ENCODE results near the gene ZNF532. TPM values are rescaled to one million over a fixed set of nuclear protein-coding genes. Genes with fewer than 3 reads are reported as not detected.
A peak's percentile ranks its signal among the peaks of the same experiment; 100 is the strongest.

The ZNF532 gene
- total RNA-seq, 4 donors from 2014 or later, result 48.3 to 128 (median 96.2) TPM

DNA sequence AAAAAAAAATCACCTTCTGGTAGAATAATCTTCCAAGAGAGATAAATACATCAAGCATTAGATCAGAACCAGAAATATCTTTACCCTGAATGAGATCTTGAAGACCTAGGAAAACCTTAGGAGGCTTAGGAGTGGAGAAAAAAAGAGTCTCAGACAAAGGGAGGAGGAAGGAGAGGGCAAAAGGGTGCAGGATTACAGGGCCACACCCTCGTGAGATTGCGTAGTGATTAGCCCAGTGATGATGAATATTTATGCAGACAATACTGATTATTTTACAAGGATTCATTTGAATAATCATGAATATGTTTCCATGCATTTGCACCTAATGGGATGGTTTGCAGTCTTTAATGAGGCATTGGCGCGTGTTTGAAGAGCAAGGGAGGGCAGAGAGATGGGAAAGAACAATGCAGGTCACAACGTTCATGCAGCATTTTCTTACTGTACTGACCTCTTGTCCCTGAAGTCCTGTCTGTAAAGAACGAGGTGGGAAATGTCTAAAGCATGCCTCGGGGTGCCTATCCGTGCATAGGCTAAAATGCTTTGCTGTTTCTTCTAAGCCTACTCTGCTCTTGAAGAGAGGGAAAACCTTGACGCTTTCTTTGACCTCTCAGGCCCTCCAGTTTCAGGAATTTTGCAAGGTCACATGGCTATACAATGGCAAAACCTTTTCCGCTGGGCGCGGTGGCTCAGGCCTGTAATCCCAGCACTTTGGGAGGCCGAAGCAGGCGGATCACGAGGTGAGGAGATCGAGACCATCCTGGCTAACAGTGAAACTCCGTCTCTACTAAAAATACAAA is 18.6 kb upstream of the ZNF532 start:
- H3K27me3 ChIP-seq, result peaks cover 12% of the 10 kb centered on the region
- H3K27ac ChIP-seq, result no peak overlapping the region
- TF ChIP-seq, protein P1, sequence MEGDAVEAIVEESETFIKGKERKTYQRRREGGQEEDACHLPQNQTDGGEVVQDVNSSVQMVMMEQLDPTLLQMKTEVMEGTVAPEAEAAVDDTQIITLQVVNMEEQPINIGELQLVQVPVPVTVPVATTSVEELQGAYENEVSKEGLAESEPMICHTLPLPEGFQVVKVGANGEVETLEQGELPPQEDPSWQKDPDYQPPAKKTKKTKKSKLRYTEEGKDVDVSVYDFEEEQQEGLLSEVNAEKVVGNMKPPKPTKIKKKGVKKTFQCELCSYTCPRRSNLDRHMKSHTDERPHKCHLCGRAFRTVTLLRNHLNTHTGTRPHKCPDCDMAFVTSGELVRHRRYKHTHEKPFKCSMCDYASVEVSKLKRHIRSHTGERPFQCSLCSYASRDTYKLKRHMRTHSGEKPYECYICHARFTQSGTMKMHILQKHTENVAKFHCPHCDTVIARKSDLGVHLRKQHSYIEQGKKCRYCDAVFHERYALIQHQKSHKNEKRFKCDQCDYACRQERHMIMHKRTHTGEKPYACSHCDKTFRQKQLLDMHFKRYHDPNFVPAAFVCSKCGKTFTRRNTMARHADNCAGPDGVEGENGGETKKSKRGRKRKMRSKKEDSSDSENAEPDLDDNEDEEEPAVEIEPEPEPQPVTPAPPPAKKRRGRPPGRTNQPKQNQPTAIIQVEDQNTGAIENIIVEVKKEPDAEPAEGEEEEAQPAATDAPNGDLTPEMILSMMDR (IDR thresholded peaks at IDR 0.05), result no peak
- TF ChIP-seq POLR2AphosphoS5 (IDR thresholded peaks at IDR 0.05), result no peak
- TF ChIP-seq EP300 (IDR thresholded peaks at IDR 0.05), result no peak
- no peak for TF ChIP-seq POLR2A (IDR thresholded peaks at IDR 0.05)
- no peak overlapping the region for H3K4me3 ChIP-seq
- no peak for ATAC-seq
- WGBS, 2 donors (ENCODE audit: low coverage in 1 of 2), result 72 to 89% methylated on average over 6 to 8 of the region's 17 CpGs
- no peaks in the 10 kb centered on the region for H3K9me3 ChIP-seq
- no peaks in the 10 kb centered on the region for H3K36me3 ChIP-seq
- H3K4me1 ChIP-seq, result peaks cover 0 to 5% (median 0%) of the 10 kb centered on the region in 3 donors

DNA sequence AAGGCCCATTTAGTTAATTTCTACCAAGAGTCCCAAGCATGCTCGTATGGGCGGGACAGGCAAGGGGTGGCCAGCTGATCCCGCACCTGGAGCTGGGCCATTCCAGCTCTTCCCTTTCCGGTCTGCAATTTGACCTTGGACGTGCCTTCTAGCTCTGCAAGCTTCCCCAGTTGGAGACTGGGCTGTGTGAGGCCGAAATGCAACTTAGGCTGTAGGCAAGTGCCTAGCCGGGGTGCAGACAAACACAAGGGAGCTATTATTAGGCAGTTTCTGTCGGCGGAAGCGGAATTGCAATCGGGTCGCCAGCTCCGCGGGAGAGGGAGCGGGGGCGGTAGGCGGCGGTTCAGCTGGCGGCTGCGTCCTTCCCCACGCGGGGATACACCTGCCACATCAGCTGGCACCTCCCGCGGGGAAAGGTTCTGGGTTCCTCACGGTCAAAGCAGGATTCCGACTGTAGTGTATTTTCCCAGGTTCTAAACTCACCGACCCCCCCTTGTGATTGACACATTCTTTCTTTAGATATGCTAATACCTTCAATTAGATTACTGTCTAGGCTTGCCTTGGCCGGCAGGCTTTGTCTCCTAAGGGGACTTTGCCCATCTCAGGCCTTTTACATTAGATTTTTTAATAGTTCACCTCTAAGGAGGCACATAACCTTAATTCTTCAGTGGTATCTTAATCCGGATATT is 17.1 kb upstream of the ZNF532 start:
- H3K36me3 ChIP-seq, result no peaks in the 10 kb centered on the region
- peak overlapping the region in 1 of 2 donors; percentile 37 for H3K4me3 ChIP-seq
- TF ChIP-seq POLR2A (IDR thresholded peaks at IDR 0.05), result no peak
- no peak for TF ChIP-seq POLR2AphosphoS5 (IDR thresholded peaks at IDR 0.05)
- no peak for TF ChIP-seq EP300 (IDR thresholded peaks at IDR 0.05)
- TF ChIP-seq, protein P1 (IDR thresholded peaks at IDR 0.05), result no peak
- no peaks in the 10 kb centered on the region for H3K9me3 ChIP-seq
- H3K27ac ChIP-seq, result peak overlapping the region in 1 of 4 donors; percentile 31
- peaks cover 12% of the 10 kb centered on the region for H3K27me3 ChIP-seq
- WGBS, 2 donors (ENCODE audit: low coverage in 1 of 2), result 0 to 32% methylated on average over 1 to 11 of the region's 29 CpGs
- peak; percentile 35 for ATAC-seq
- H3K4me1 ChIP-seq, result peaks cover 0 to 8% (median 0%) of the 10 kb centered on the region in 3 donors

GRCh38 chr18:58848685-58849084 is 16.0 kb upstream of the ZNF532 start:
- 93% methylated on average over 3 of the region's 3 CpGs; no CpG with 5 or more reads in 1 of the 2 donors for WGBS, 2 donors (ENCODE audit: low coverage in 1 of 2)
- no peak for ATAC-seq
- TF ChIP-seq EP300 (IDR thresholded peaks at IDR 0.05) (no peak), POLR2AphosphoS5 (IDR thresholded peaks at IDR 0.05) (no peak), POLR2A (IDR thresholded peaks at IDR 0.05) (no peak)
- TF ChIP-seq, protein P1 (IDR thresholded peaks at IDR 0.05), result no peak

GRCh38 chr18:58850786-58851469 is 13.7 kb upstream of the ZNF532 start:
- TF ChIP-seq POLR2AphosphoS5 (IDR thresholded peaks at IDR 0.05) (no peak), EP300 (IDR thresholded peaks at IDR 0.05) (no peak), POLR2A (IDR thresholded peaks at IDR 0.05) (no peak)
- TF ChIP-seq, protein P1 (IDR thresholded peaks at IDR 0.05), result no peak
- peak; percentile 72 for ATAC-seq
- H3K27me3 ChIP-seq, result peaks cover 12% of the 10 kb centered on the region
- H3K36me3 ChIP-seq, result no peaks in the 10 kb centered on the region
- 56 to 58% methylated on average over 8 to 12 of the region's 12 CpGs for WGBS, 2 donors (ENCODE audit: low coverage in 1 of 2)
- no peak overlapping the region for H3K4me3 ChIP-seq
- H3K9me3 ChIP-seq, result no peaks in the 10 kb centered on the region
- H3K4me1 ChIP-seq, result peaks cover 0 to 8% (median 0%) of the 10 kb centered on the region in 3 donors
- H3K27ac ChIP-seq, result no peak overlapping the region

More at GRCh38 chr18:58848685-58849084, 16.0 kb upstream of the ZNF532 start:
- H3K27ac ChIP-seq, result no peak overlapping the region
- no peaks in the 10 kb centered on the region for H3K36me3 ChIP-seq
- no peaks in the 10 kb centered on the region for H3K9me3 ChIP-seq
- no peak overlapping the region for H3K4me3 ChIP-seq
- peaks cover 12% of the 10 kb centered on the region for H3K27me3 ChIP-seq
- H3K4me1 ChIP-seq, result peaks cover 0 to 8% (median 0%) of the 10 kb centered on the region in 3 donors
